ENCODE measurements around the gene PHLDB3. TPM values are rescaled to one million over a fixed set of nuclear protein-coding genes. Genes with fewer than 3 reads are reported as not detected.

Gene PHLDB3
- total and polyA plus RNA-seq, 2 of the 4 experiments (the other 2 are of a cell fraction): 2.9 to 10.6 TPM

GRCh38 chr19:43478323-43478722, 26.2 kb downstream of the PHLDB3 start:
- no peak overlapping the region for H3K4me3 ChIP-seq (ENCODE audit: insufficient read depth, low read depth, low read length)
- peak overlapping the region; percentile 85; the same call in 1 of the 2 replicates for H4K91ac ChIP-seq (ENCODE audit: insufficient read depth, low read depth, low read length)
- H4K8ac ChIP-seq (ENCODE audit: low read depth in 2 of 2, low read length in 2 of 2): peak overlapping the region in 1 of 2 experiments; percentile 83; a peak in 1 of 4 replicates
- peak overlapping the region; percentile 95 for H2BK20ac ChIP-seq (ENCODE audit: low read depth, low read length)
- H4K5ac ChIP-seq (ENCODE audit: low read depth, low read length): no peak overlapping the region
- H3K27ac ChIP-seq (ENCODE audit: insufficient read depth, low read length): no peak overlapping the region
- peak overlapping the region; percentile 77 for H2BK120ac ChIP-seq (ENCODE audit: low read depth, low read length)
- POLR2A ChIA-PET (ENCODE audit: unreplicated experiment): no interaction called here
- dilution Hi-C loops (cut with HindIII; ENCODE audit: low sequenced_read_pairs, unreplicated experiment) (no loop called here), in situ Hi-C loops (cut with MboI; ENCODE audit: low sequenced_read_pairs) (no loop called here), intact Hi-C loops (cut with micrococcal nuclease) (no loop called here)
- peaks cover 13% of the 10 kb centered on the region for H3K9me1 ChIP-seq (ENCODE audit: insufficient read depth, low read length)
- BruUV-seq (replicated peaks): no TSS peak
- peak overlapping the region; percentile 77 for H3K23ac ChIP-seq (ENCODE audit: low read depth, low read length)
- no peak overlapping the region for H2BK5ac ChIP-seq (ENCODE audit: low read depth, low read length, poor library complexity, severe bottlenecking)
- no peak overlapping the region for H3K4me2 ChIP-seq (ENCODE audit: low read depth, low read length)
- no peaks in the 10 kb centered on the region for H3K9me3 ChIP-seq (ENCODE audit: control insufficient read depth, insufficient read depth, low read length)
- no peak overlapping the region for H3K56ac ChIP-seq (ENCODE audit: extremely low read depth, insufficient read depth, low read length)
- H3K9ac ChIP-seq (ENCODE audit: low read depth, low read length): no peak overlapping the region
- CTCF ChIA-PET: no interaction called here
- peak overlapping the region; percentile 97; the same call in 2 of the 3 replicates for H2BK15ac ChIP-seq (ENCODE audit: low read depth, low read length)
- no peak for TF ChIP-seq MAZ (IDR thresholded peaks at IDR 0.05; ENCODE audit: borderline replicate concordance, low read depth, low read length)
- TF ChIP-seq MXI1 (IDR thresholded peaks at IDR 0.05; ENCODE audit: borderline replicate concordance, low read depth, low read length): no peak
- TF ChIP-seq RFX5 (IDR thresholded peaks at IDR 0.05; ENCODE audit: low read depth, low read length): no peak
- TF ChIP-seq POLR2A (IDR thresholded peaks at IDR 0.05; ENCODE audit: low read depth, low read length): no peak
- TF ChIP-seq BHLHE40 (IDR thresholded peaks at IDR 0.05; ENCODE audit: low read depth, low read length): no peak
- TF ChIP-seq ELK1 (IDR thresholded peaks at IDR 0.05; ENCODE audit: borderline replicate concordance, low read depth, low read length): no peak
- no peak for TF ChIP-seq RAD21 (IDR thresholded peaks at IDR 0.05; ENCODE audit: low read length)
- no peak for TF ChIP-seq CHD1 (IDR thresholded peaks at IDR 0.05; ENCODE audit: low read depth, low read length)
- TF ChIP-seq CTCF (conservative IDR thresholded peaks at IDR 0.05; ENCODE audit: low read depth, low read length): no peak
- TF ChIP-seq CEBPB (IDR thresholded peaks at IDR 0.05; ENCODE audit: low read depth, low read length): no peak
- TF ChIP-seq MAFK (IDR thresholded peaks at IDR 0.05; ENCODE audit: low read depth, low read length): no peak
- TF ChIP-seq USF2 (IDR thresholded peaks at IDR 0.05; ENCODE audit: low read depth, low read length): no peak
- TF ChIP-seq RCOR1 (IDR thresholded peaks at IDR 0.05; ENCODE audit: insufficient replicate concordance, low read length): no peak
- no peak for TF ChIP-seq SMC3 (IDR thresholded peaks at IDR 0.05; ENCODE audit: low read depth, low read length)
- TF ChIP-seq NFE2L2 (IDR thresholded peaks at IDR 0.05; ENCODE audit: low read depth, low read length): no peak
- TF ChIP-seq FOS (IDR thresholded peaks at IDR 0.05; ENCODE audit: low read depth, low read length): no peak
- H2AK5ac ChIP-seq (ENCODE audit: low read depth, low read length): peak overlapping the region; percentile 95
- no peaks in the 10 kb centered on the region for H3K27me3 ChIP-seq (ENCODE audit: control insufficient read depth, insufficient read depth, low read length)
- 0 out of 2 replicates have a peak overlapping the region, but pooled peaks have one; percentile 79 for H3K14ac ChIP-seq (replicated peaks; ENCODE audit: low read depth, low read length)
- peak overlapping the region; percentile 16 for H2AK9ac ChIP-seq (replicated peaks; ENCODE audit: low read depth, low read length, poor library complexity)
- ATAC-seq (ENCODE audit: low read depth) (no peak), DNase-seq (no peak)
- no peaks in the 10 kb centered on the region; a peak in 1 of 4 replicates for H3K79me1 ChIP-seq (ENCODE audit: low read depth in 1 of 2, low read length in 2 of 2)
- peaks cover 7% of the 10 kb centered on the region for H3K36me3 ChIP-seq (ENCODE audit: control insufficient read depth, insufficient read depth, low read length)
- H2AFZ ChIP-seq (replicated peaks; ENCODE audit: low read length, poor library complexity): no peak overlapping the region
- H4K20me1 ChIP-seq (ENCODE audit: insufficient read depth, low read length): peaks cover 3% of the 10 kb centered on the region
- H3K18ac ChIP-seq (ENCODE audit: low read depth, low read length): no peak overlapping the region
- no CpG with 5 or more reads among the region's 3 CpGs for WGBS, 2 experiments (ENCODE audit: extremely low coverage in 2 of 2, insufficient read length in 1 of 2)
- peak overlapping the region; percentile 83 for H3K4ac ChIP-seq (ENCODE audit: low read depth, low read length)
- H3K4me1 ChIP-seq (ENCODE audit: control insufficient read depth, insufficient read depth, low read length): peaks cover 9% of the 10 kb centered on the region
